HEK293T (cell line): ENCODE results near the gene CHRNA7.

Source experiments
- CTCF ChIA-PET: fragments of 350-600 bp; formaldehyde crosslinking; extraction: SDS; loops from one replicate; lab custom pipeline; 2021; ENCODE audit warnings: antibody characterized with exemption, inconsistent platforms; lab: Yijun Ruan, JAX
- POLR2A ChIA-PET: fragments of 350-600 bp; formaldehyde crosslinking; extraction: SDS; loops from one replicate; lab custom pipeline; 2020; ENCODE audit warnings: antibody characterized with exemption, inconsistent platforms; lab: Yijun Ruan, JAX
- DNase-seq: peaks from one replicate; pipeline ENCODE4 v3.0.0; 2012; ENCODE audit warnings: mixed read lengths; ENCODE audit errors: extremely low spot score
- ARNT ChIP-seq: fragments of 450-650 bp; IDR thresholded peaks from 2 replicates; pipeline ENCODE4 v1.6.1; 2017; ENCODE audit warnings: mild to moderate bottlenecking
- BHLHE40 ChIP-seq: fragments of 450-650 bp; IDR thresholded peaks from 2 replicates; pipeline ENCODE4 v1.6.1; 2016; ENCODE audit warnings: mild to moderate bottlenecking, moderate library complexity, borderline replicate concordance
- CTBP1 ChIP-seq: fragments of 450-650 bp; IDR thresholded peaks from 2 replicates; pipeline ENCODE4 v1.6.1; 2016; ENCODE audit warnings: borderline replicate concordance
- ELF4 ChIP-seq: fragments of 450-650 bp; IDR thresholded peaks from 2 replicates; pipeline ENCODE4 v1.6.1; 2017; ENCODE audit warnings: antibody characterized with exemption
- FOXA1 ChIP-seq: fragments of 450-650 bp; IDR thresholded peaks from 2 replicates; pipeline ENCODE4 v1.6.1; 2016; ENCODE audit warnings: mild to moderate bottlenecking
- FOXK2 ChIP-seq: fragments of 450-650 bp; IDR thresholded peaks from 2 replicates; pipeline ENCODE4 v1.6.1; 2016; ENCODE audit warnings: mild to moderate bottlenecking
- FOXM1 ChIP-seq: fragments of 450-650 bp; IDR thresholded peaks from 2 replicates; pipeline ENCODE4 v1.6.1; 2017; ENCODE audit warnings: mild to moderate bottlenecking, borderline replicate concordance
- HDGF ChIP-seq: fragments of 450-650 bp; IDR thresholded peaks from 2 replicates; pipeline ENCODE4 v1.6.1; 2017; ENCODE audit warnings: antibody characterized with exemption, borderline replicate concordance
- L3MBTL2 ChIP-seq: fragments of 450-650 bp; conservative IDR thresholded peaks from 2 replicates; pipeline ENCODE4 v1.6.1; 2016; ENCODE audit warnings: mild to moderate bottlenecking
- LEF1 ChIP-seq: fragments of 450-650 bp; IDR thresholded peaks from 2 replicates; pipeline ENCODE4 v1.6.1; 2017; ENCODE audit warnings: mild to moderate bottlenecking, borderline replicate concordance
- NFRKB ChIP-seq: fragments of 450-650 bp; IDR thresholded peaks from 2 replicates; pipeline ENCODE4 v1.6.1; 2016; ENCODE audit warnings: mild to moderate bottlenecking, moderate library complexity
- PKNOX1 ChIP-seq: fragments of 450-650 bp; IDR thresholded peaks from 2 replicates; pipeline ENCODE4 v1.6.1; 2016
- SP1 ChIP-seq: fragments of 450-650 bp; IDR thresholded peaks from 2 replicates; pipeline ENCODE4 v1.6.1; 2017
- SUZ12 ChIP-seq: fragments of 450-650 bp; IDR thresholded peaks from 2 replicates; pipeline ENCODE4 v1.6.1; 2016; ENCODE audit warnings: mild to moderate bottlenecking
- TARDBP ChIP-seq: fragments of 450-650 bp; IDR thresholded peaks from 2 replicates; pipeline ENCODE4 v1.6.1; 2016
- ZNF384 ChIP-seq: fragments of 450-650 bp; IDR thresholded peaks from 2 replicates; pipeline ENCODE4 v1.6.1; 2016

CHRNA7 gene

GRCh38 chr15:32119694-32120330, 89.5 kb downstream of the CHRNA7 start:
- DNase-seq: no peak
- TF ChIP-seq PKNOX1: no peak
- TF ChIP-seq CTBP1: no peak
- no peak for TF ChIP-seq FOXA1
- TF ChIP-seq BHLHE40: no peak
- no peak for TF ChIP-seq ZNF384
- TF ChIP-seq SUZ12: no peak
- no peak for TF ChIP-seq SP1
- no peak for TF ChIP-seq ELF4
- TF ChIP-seq FOXM1: no peak
- no peak for TF ChIP-seq ARNT
- TF ChIP-seq HDGF: no peak
- no peak for TF ChIP-seq NFRKB
- no peak for TF ChIP-seq TARDBP
- TF ChIP-seq FOXK2: no peak
- CTCF ChIA-PET: no interaction called here
- POLR2A ChIA-PET: no interaction called here

GRCh38 chr15:32120577-32121383, 90.5 kb downstream of the CHRNA7 start:
- no peak for DNase-seq
- TF ChIP-seq ZNF384: no peak
- no peak for TF ChIP-seq TARDBP
- TF ChIP-seq BHLHE40: no peak
- no peak for TF ChIP-seq PKNOX1
- no peak for TF ChIP-seq SUZ12
- no peak for TF ChIP-seq FOXK2
- CTCF ChIA-PET: no interaction called here
- POLR2A ChIA-PET: no interaction called here

- ChIA-PET CTCF (no interaction called here), POLR2A (no interaction called here)
- no peak for DNase-seq
- no peak for TF ChIP-seq FOXA1
Measured at GRCh38 chr15:32121384-32121695, 91.0 kb downstream of the CHRNA7 start.

GRCh38 chr15:32122013-32122412, 91.7 kb downstream of the CHRNA7 start:
- ChIA-PET CTCF (no interaction called here), POLR2A (no interaction called here)
- DNase-seq: no peak
- no peak for TF ChIP-seq L3MBTL2
- no peak for TF ChIP-seq TARDBP
- TF ChIP-seq LEF1: no peak
- TF ChIP-seq FOXA1: no peak

GRCh38 chr15:32123473-32123872, 93.2 kb downstream of the CHRNA7 start:
- DNase-seq: no peak
- CTCF ChIA-PET: no interaction called here
- POLR2A ChIA-PET: no interaction called here
- TF ChIP-seq ZNF384: no peak
- no peak for TF ChIP-seq SUZ12
- TF ChIP-seq L3MBTL2: no peak
- no peak for TF ChIP-seq TARDBP
- TF ChIP-seq FOXK2: no peak
- TF ChIP-seq SP1: no peak
- no peak for TF ChIP-seq NFRKB
- no peak for TF ChIP-seq HDGF
- no peak for TF ChIP-seq ELF4
- no peak for TF ChIP-seq PKNOX1
- no peak for TF ChIP-seq LEF1

- POLR2A ChIA-PET: no interaction called here
- no peak for TF ChIP-seq L3MBTL2
- no peak for TF ChIP-seq HDGF
- no peak for TF ChIP-seq NFRKB
- TF ChIP-seq FOXK2: no peak
- no peak for DNase-seq
- CTCF ChIA-PET: no interaction called here
Measured at GRCh38 chr15:32124726-32125125, 94.4 kb downstream of the CHRNA7 start.

GRCh38 chr15:32125595-32125994, 95.3 kb downstream of the CHRNA7 start:
- TF ChIP-seq LEF1 (no peak), ELF4 (no peak), NFRKB (no peak), PKNOX1 (no peak), SUZ12 (no peak), FOXM1 (no peak)
- DNase-seq: no peak
- ChIA-PET POLR2A (no interaction called here), CTCF (interaction anchor here (1.0 kb wide), 1 partner anchor 151 kb away, joined by 3 read pairs; no protein-coding TSS in a partner anchor)
